ENCODE results near the gene ANXA6. TPM values are rescaled to one million over a fixed set of nuclear protein-coding genes. Genes with fewer than 3 reads are reported as not detected.

ANXA6 gene
- total and polyA plus RNA-seq, 2 of the 4 experiments (the other 2 are of a cell fraction) = 355 to 610 TPM

- POLR2A ChIA-PET (ENCODE audit: unreplicated experiment) = no interaction called here
- H3K4me1 ChIP-seq (ENCODE audit: control insufficient read depth, insufficient read depth, low read length) = peaks cover 2% of the 10 kb centered on the region; the same call in 1 of the 2 replicates
- BruUV-seq (replicated peaks) = no TSS peak
These were observed 26.1 kb upstream of the ANXA6 start for GRCh38 chr5:151183456-151184245.

More at GRCh38 chr5:151183456-151184245, 26.1 kb upstream of the ANXA6 start:
- Histone ChIP-seq H2BK120ac (ENCODE audit: low read depth, low read length) (no peak overlapping the region), H2AK5ac (ENCODE audit: low read depth, low read length) (no peak overlapping the region), H3K18ac (ENCODE audit: low read depth, low read length) (no peak overlapping the region), H3K23ac (ENCODE audit: low read depth, low read length) (no peak overlapping the region), H2AK9ac (replicated peaks; ENCODE audit: low read depth, low read length, poor library complexity) (no peak overlapping the region), H3K27me3 (ENCODE audit: control insufficient read depth, insufficient read depth, low read length) (peaks cover 8% of the 10 kb centered on the region), H4K8ac (ENCODE audit: low read depth in 2 of 2, low read length in 2 of 2) (no peak overlapping the region), H3K36me3 (ENCODE audit: control insufficient read depth, insufficient read depth, low read length) (no peaks in the 10 kb centered on the region), H2BK15ac (ENCODE audit: low read depth, low read length) (no peak overlapping the region), H3K27ac (ENCODE audit: insufficient read depth, low read length) (no peak overlapping the region), H3K9me1 (ENCODE audit: insufficient read depth, low read length) (no peaks in the 10 kb centered on the region), H3K9ac (ENCODE audit: low read depth, low read length) (no peak overlapping the region), H3K14ac (replicated peaks; ENCODE audit: low read depth, low read length) (no peak overlapping the region), H3K4me2 (ENCODE audit: low read depth, low read length) (no peak overlapping the region), H4K20me1 (ENCODE audit: insufficient read depth, low read length) (no peaks in the 10 kb centered on the region), H3K4me3 (ENCODE audit: insufficient read depth, low read depth, low read length) (no peak overlapping the region), H3K9me3 (ENCODE audit: control insufficient read depth, insufficient read depth, low read length) (no peaks in the 10 kb centered on the region), H3K79me1 (ENCODE audit: low read depth in 1 of 2, low read length in 2 of 2) (no peaks in the 10 kb centered on the region), H3K56ac (ENCODE audit: extremely low read depth, insufficient read depth, low read length) (no peak overlapping the region), H4K5ac (ENCODE audit: low read depth, low read length) (no peak overlapping the region), H2BK20ac (ENCODE audit: low read depth, low read length) (no peak overlapping the region), H2AFZ (replicated peaks; ENCODE audit: low read length, poor library complexity) (peak overlapping the region; percentile 17), H2BK5ac (ENCODE audit: low read depth, low read length, poor library complexity, severe bottlenecking) (no peak overlapping the region), H4K91ac (ENCODE audit: insufficient read depth, low read depth, low read length) (no peak overlapping the region), H3K4ac (ENCODE audit: low read depth, low read length) (no peak overlapping the region)
- peak; percentile 85 for ATAC-seq (ENCODE audit: low read depth)
- CTCF ChIA-PET = interaction anchor here (0.9 kb wide), 1 partner anchor 26 kb away, joined by 3 read pairs; no protein-coding TSS in a partner anchor
- peak; percentile 19 for DNase-seq
- intact Hi-C loops (cut with micrococcal nuclease) (loop anchor here (5.0 kb wide), 1 partner anchor 39 kb away; the partner anchor contains the start of gene CCDC69), dilution Hi-C loops (cut with HindIII; ENCODE audit: low sequenced_read_pairs, unreplicated experiment) (no loop called here), in situ Hi-C loops (cut with MboI; ENCODE audit: low sequenced_read_pairs) (no loop called here)
- no peak for TF ChIP-seq CEBPB (IDR thresholded peaks at IDR 0.05; ENCODE audit: low read depth, low read length)
- TF ChIP-seq MAFK (IDR thresholded peaks at IDR 0.05; ENCODE audit: low read depth, low read length) = no peak
- no peak for TF ChIP-seq FOS (IDR thresholded peaks at IDR 0.05; ENCODE audit: low read depth, low read length)
- no peak for TF ChIP-seq BHLHE40 (IDR thresholded peaks at IDR 0.05; ENCODE audit: low read depth, low read length)
- no peak for TF ChIP-seq RAD21 (IDR thresholded peaks at IDR 0.05; ENCODE audit: low read length)
- TF ChIP-seq NFE2L2 (IDR thresholded peaks at IDR 0.05; ENCODE audit: low read depth, low read length) = no peak
- no CpG with 5 or more reads among the region's 7 CpGs for WGBS, 2 experiments (ENCODE audit: extremely low coverage in 2 of 2, insufficient read length in 1 of 2)

All from IMR-90 (cell line).